HG02759 (cell line): ENCODE measurements around the gene XK.
"Not testable (repeated sequence)": the region's sequence is repeated elsewhere in the genome, so short reads cannot be mapped to it uniquely, and the experiment has no call there.

ENCODE experiments used
- ATAC-seq: cut with Tn5 transposase; IDR thresholded peaks from one replicate; pipeline ENCODE4 v1.9.1; 2021; ENCODE audit warnings: mild to moderate bottlenecking, moderate library complexity; ENCODE audit not compliant: unreplicated experiment

XK gene, protein sequence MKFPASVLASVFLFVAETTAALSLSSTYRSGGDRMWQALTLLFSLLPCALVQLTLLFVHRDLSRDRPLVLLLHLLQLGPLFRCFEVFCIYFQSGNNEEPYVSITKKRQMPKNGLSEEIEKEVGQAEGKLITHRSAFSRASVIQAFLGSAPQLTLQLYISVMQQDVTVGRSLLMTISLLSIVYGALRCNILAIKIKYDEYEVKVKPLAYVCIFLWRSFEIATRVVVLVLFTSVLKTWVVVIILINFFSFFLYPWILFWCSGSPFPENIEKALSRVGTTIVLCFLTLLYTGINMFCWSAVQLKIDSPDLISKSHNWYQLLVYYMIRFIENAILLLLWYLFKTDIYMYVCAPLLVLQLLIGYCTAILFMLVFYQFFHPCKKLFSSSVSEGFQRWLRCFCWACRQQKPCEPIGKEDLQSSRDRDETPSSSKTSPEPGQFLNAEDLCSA

DNA sequence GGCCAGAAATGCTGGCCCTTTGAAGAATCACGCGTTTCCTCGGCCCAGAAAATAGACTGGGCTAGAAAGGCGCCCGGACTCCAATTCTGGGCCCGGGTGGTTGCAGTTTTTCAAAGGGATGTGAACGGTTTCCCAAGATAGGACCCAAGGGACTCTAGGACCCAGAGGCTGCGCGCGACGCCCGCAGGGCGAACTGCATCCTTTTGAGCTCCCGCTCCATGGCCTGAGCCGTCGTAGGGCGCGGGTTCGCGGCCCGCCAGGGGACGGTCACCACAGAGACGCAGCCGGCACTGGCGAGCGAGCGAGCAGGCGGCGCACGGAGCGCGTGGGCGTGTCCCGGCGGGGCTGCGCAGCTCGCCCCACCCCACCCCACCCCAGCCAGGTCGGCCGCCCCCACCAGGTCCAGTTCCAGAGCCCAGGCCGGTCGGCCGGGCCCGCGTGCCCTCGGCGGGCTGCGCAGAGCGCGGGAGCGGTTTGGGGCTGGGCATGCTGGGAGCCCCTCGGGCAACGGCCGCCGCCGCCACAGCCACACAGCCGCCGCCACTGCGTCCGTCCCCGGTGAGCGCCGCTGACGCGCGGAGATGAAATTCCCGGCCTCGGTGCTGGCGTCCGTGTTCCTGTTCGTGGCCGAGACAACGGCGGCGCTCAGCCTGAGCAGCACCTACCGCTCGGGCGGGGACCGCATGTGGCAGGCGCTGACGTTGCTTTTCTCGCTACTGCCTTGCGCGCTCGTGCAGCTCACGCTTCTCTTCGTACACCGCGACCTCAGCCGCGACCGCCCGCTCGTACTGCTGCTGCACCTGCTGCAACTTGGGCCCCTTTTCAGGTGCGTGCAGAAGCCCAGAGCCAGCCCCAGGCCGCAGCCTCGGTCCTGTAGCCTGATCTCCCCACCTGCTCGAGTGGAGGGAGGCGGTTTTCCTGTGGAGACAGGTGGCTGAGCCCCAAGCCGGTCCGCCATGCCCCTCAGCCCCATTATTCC is at the start of gene XK:
TSS of gene XK (plus strand) at position 411 of the 979 bp plus-strand sequence. CDS start at position 582, 171 bp downstream.
- peak; percentile 81 for ATAC-seq

DNA sequence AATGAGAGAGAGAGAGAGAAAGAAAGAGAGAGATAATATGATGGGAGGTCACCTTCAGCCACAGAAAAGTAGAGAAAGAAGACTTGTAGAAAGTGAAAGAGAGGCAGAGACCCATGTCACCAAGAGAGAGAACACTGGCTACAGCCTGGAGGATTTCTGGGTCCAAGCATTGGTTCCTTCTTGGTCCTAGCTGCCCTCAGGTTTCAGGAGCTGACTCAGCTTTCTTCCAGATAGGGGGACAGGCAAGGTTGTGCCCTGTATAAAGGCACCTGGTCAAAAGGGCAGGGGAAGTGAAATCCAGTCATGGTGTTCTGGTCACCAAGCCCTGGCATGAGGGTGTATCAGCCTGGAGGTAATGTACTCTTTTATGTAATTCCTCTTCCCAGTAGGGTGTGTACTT is 47.5 kb upstream of the XK start:
- ATAC-seq: no peak

DNA sequence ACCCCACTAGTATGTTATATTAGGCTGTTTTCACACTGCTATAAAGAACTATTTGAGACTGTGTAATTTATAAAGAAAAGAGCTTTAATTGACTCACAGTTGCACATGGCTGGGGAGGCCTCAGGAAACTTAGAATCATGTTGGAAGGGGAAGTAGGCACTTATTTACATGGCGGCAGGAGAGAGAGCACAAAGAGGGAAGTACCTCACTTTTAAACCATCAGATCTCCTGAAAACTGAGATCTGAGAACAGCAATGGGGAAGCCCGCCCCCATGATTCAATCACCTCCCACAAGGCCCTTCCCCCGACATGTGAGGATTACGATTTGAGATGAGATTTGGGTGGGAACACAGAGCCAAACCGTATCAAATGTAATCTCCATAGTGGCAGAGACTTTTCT is 45.4 kb upstream of the XK start:
- ATAC-seq: no peak

DNA sequence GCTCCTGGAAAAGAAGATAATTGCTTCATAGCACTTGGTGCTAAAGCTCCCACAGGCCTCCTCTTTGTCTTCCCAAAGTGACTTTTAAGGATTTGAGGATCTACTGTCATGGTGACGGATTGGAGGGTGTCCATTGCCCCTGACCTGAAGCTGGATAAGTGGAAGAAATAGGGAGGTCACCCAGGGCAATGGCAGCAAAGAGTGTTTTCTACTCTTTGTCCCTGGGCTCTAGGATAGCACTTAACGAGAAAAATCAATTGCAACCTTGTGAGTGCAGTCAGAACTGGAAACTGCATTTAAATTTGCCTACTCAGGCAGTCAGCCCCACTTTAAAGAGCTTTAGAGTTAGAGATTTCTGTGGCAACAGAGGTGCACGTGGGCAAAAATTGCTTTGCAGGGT is 43.7 kb upstream of the XK start:
- ATAC-seq: no peak

DNA sequence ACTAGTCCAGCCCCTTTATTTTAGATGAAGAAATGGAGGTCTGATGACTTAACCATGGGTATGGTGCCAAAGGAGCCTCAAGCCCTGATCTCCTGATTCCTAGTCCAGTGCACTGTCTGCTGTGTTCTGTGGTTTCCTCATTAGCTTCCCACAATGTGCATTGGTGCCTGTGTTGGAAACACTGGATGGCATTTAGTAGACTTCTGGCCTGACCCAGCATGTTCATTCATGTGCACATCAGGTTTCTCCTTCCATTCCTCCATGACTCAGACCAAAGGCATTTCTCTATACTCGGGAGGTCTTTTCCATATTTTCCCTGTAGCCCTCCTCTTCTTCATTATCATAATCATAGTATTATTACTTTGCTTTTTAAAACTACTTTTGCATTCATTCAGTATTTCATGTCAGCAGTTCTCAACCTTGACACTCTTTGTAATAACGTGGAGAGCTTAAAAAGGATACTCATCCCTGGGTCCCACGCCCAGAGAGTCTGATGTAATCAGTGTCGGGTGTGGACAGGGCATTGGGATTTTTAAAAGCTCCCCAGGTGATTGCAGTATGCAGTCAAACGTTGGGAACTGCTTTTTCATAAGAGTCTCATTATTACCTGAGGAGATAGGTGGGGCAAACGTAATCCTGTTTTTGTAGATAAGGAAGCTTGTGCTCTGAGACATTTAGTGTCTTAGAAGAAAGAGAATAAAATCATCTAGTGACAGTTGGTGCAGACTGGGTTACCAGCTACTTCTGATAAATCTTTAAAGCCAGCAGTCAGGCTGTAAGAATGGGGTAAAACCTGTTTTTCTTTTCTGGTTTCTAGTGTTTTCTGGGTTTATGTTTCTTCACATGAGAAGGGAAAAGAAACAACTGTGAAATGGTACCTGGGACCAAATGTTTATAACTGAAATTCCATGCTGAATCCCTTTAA is 40.9 kb upstream of the XK start:
- no peak for ATAC-seq

DNA sequence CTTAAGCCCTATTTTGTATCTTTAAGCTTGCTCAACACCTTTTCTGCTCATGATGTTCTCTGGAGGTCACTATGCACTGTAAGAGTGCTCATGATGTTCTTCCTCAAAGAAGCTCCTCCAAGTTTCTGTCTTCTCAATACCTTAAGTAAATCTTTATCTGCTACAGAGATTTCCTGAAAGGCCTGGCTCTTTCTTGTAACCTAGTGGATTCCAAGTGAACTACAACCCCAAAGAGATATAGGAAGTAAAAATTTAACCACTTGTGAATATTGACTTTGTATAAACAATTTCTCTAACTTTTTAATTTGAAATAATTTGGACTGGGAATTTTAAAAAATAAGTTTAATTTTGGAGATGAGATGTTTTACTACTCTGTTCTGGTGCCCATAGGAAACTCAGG is 39.3 kb upstream of the XK start:
- ATAC-seq: no peak

DNA sequence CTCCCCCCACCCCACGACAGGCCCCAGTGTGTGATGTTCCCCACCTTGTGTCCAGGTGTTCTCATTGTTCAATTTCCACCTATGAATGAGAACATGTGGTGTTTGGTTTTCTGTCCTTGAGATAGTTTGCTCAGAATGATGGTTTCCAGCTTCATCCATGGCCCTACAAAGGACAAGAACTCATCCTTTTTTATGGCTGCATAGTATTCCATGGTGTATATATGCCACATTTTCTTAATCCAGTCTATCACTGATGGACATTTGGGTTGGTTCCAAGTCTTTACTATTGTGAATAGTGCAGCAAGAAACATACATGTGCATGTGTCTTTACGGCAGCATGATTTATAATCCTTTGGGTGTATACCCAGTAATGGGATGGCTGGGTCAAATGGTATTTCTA is 34.7 kb upstream of the XK start:
- not testable (repeated sequence) for ATAC-seq

DNA sequence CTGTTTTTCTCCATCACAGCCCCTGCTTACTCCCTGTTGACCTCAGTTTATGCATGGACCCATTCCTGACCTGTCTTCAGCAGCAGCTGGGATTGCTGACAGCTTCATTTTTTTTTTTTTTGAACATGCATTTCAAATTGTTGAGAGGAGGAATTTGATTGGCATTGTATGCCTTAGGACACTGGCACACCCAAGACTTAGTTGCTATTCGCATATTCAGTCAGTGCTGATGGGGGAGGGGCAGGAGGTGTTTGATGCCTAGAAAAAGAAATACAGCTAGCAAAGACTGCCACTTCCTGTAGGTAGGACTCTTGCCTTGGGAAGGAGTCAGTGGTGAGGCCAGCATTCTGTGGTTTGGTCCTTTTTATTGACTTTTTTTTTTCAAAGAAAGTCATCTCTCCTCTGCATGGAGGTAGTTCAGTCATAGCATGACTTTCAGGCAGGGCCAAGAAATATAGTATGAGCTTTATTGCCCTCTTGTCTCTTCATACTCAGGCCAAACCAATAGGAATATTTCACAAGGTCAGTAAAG is 33.6 kb upstream of the XK start:
- ATAC-seq: no peak

DNA sequence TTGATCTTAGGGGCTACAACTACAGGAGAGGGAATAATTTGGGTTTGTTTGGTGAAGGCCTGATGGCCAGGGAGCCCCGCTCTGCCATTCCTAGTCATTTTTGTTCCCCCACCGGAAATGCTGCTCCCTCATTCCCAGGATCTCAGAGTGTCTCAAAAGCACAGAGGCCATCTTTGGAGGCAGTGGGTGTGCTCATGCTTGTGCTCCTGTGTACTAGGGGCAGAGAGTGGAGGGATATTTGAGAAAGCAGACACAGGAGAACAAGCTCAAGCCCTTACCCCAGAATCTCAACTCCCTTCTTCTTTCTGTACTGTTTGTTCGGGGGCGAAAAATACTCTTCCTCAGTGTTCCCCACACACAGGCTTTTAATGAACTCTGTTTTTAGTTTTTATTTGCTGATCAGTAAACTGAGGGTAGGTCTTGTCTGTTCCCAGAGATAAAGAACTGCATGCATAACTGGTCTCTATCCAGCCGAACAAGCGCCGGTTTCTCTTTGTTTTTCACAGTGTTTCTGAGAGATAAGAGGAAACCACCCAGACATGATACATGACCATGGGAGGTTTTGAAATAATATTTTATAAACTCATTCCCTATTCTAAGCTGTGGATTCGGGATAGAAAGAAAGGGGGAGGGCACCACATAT is 32.9 kb upstream of the XK start:
- no peak for ATAC-seq

DNA sequence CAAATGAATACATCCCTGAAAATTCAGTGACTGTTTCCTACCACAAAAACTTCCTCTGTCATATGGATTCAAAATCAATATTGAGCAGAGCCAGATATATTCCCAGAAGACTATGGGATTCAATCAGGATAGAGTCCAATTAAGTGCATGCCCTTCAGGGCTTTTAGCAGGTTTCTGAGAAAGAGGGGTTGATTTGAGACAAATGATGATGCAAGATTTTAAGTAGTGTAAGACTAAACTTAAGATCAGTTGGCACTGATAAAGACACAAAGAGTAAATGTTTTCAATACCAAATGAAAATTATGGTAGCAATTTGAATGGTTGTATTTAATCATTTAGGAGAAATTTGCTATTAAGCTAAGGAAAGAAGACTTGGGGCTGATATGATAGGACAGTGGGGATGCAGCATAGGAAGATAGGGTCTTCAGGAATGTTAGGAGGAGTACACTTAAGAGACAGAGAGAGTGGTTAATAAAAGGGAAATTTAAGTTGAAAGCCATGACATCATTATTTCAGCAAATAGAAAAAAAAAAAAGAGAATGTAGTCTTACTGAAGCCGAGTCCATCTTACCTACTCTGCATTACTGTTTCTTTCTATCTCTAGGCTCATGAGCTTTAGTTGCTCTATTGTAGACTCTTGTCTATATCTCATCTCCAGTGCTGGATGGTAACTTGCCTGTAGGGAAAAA is 32.0 kb upstream of the XK start:
- ATAC-seq: no peak

DNA sequence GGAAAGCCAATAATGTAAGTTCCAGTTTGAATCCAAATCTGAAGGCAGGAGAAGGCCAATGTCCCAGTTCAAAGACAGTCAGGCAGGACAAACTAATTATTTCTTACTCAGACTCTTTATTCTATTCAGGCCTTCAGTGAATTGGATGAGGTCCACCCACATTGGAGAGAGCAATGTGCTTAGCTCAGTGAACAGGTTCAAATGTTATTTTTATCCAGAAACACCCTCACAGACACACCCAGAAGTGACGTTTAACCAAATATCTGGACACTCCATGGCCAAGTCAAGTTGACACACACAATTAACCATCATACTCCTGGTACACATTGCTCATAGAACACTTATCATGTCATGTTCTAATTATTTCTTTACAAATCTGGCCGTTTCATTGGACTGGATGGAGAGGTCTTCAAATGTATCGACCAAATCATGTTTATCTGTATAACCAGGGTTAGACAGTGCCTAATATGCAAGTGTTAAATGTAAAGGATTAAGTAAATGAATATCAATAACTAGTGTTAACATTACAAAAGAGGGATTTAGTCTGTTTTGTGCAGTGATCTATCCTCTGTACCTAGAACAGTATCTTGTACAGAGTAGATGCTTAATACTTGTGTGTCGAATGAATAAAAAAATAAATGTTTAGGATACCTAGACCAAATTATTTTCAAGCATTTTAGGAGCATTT is 27.1 kb upstream of the XK start:
- no peak for ATAC-seq

DNA sequence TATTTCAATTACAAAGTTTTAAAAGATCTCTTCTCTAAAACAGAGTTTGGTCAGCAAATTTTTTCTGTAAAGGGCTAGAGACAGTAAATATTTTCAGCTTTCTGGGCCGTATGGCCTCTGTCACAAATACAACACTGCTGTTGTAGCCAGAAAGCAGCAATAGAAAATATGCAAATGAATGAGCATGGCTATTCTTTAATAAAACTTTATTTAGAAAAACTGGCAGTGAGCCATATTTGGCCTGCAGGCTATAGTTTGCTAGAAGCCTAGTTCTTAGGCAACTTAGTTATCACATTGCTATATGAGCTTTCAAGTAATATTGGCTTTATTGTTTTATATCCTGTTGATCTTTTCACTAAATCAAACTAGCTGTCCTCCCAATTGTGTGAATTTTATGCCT is 26.5 kb upstream of the XK start:
- ATAC-seq: no peak

DNA sequence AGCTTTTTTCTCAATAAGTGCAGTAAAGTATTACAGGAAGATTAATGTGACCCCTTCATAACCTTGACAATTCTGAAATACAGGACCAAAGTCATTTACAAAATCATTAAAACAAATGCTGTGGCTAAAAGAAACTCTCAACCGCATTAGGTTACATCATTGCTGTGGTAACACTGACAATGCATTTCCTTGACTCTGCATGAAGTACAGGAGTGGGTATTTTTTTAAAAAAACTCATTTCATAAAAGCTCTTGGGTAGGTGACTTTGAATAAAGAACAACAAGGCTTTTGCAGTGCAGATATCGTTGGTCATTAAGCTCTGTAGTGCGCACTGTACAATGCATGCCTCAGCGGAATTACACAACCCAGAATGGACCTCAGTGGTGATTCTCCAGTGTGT is 23.4 kb upstream of the XK start:
- ATAC-seq: no peak

DNA sequence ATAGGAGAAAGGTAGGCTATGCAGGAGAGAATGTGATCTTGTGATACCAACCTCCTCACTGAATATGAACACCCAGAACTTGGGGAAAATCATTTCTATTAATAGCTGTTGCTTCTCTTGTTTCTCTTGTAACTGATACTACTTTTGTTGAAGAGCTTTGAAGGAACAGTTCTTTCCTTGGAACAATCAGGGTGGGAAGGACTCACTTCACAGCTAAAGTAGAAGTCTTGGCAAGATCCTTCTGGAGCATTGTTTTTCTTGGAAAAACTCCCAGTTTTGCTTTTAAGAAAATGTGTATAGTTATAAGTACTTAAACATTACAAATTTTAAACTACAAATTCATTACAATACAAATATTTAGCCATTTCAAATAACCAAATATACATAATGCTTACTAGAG is 19.1 kb upstream of the XK start:
- ATAC-seq: no peak

DNA sequence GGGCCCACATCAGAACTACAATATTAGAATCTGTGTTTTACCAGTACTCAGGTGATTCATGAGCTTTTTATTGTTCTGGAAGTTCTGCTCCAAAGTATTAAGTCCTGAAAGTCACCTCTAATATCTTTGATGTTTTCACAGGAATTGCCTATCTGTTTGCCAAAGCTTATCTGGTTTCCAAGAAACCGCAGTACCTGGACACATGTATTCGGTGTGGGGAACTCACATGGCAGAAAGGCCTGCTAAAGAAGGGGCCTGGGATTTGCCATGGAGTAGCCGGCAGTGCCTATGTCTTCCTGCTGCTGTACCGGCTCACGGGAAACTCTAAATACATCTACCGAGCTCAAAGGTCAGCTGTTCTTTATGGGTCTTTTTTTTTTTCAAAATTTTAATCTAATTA is 18.4 kb upstream of the XK start:
- ATAC-seq: no peak

DNA sequence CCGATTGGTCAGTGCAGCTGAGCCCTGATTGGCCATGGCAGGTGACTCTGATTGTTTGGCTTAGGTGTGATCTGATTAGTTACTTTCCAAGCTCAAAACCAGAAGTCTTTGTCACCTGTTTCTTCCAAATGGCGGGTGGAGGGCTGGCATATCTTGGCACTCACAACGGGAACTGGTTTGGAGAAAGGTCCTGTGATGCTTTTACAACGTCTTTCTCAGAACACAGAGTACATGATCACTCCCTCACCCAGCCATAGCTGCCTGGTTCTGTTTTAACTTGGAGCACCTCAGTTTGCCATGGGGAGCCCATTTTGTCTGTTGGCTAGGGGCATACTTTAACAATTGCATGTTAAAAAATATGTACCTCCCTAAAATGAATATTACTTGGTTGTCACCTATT is 13.0 kb upstream of the XK start:
- no peak for ATAC-seq

DNA sequence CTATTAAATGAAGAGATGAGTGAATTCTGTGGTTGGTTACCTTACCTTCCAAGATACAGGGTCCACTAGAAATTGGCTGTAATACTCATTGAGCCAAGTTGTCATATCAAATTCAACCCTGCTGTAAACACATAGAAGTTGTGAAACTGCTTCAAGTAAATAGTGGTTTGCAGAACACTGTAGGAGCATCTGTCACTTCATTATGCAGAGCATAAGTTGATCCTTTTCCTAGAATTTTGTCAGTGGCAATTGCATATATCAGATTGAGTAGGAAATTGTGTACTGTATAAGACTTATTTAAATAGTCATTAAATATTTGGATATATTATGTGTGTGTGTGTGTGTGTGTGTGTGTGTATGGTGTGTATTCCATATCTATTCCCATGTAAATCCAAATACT is 8.8 kb upstream of the XK start:
- ATAC-seq: no peak

DNA sequence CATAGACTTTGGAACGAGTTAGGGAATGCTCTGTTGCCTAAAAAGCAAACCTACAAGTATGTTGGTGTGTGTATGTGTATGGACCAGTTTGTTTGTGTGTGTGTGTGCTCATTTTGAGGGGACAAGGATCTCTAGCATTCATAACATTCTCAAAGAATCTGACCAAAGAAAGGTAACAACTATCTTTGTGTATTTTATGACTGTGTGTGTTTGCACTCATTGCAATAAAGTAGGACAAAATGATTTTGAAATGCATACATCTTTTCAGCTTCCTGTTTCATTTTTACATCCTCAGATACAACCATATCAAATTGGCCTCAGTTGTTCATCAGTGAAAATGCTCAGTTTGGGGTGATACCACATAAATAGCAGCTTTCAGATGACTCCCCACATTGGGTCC is 8.3 kb upstream of the XK start:
- no peak for ATAC-seq

DNA sequence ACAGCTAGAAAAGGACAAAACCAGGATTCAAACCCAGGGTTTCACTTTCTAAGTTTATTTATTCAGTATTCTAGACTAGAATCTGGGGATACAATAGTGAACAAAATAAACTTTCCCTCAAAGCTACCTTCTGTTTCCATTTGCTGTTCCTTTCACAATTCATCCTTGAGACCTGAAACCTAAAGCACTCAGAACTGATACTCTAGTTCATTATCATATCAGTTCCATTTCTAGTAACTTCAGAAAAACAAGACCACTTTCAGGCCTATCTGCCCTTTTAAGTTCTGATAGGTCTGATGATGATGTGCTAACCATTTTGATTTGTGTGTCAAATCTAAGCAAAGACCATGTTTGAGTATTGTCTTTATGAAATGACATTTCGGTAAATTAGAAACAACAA is 7.8 kb upstream of the XK start:
- ATAC-seq: no peak
